22Rv1 (cell line): ENCODE measurements around the gene RPS28.

ENCODE experiments used
- H3K27ac ChIP-seq: fragments of 450-650 bp; 2 replicates; pipeline ENCODE4 v1.5.1; 2017
- CTCF ChIP-seq: fragments of 450-650 bp; IDR thresholded peaks from 2 replicates; pipeline ENCODE4 v1.5.1; 2017; ENCODE audit warnings: mild to moderate bottlenecking
- ZFX ChIP-seq: fragments of 450-650 bp; IDR thresholded peaks from 2 replicates; pipeline ENCODE4 v1.6.1; 2017; ENCODE audit warnings: antibody characterized with exemption, borderline replicate concordance

The RPS28 gene

GRCh38 chr19:8324186-8325050 lies 3.1 kb downstream of the RPS28 start:
- peak overlapping the region; percentile 85 for H3K27ac ChIP-seq
- TF ChIP-seq ZFX (no peak), CTCF (no peak)

GRCh38 chr19:8325454-8325853 lies 4.2 kb downstream of the RPS28 start:
- TF ChIP-seq CTCF (no peak), ZFX (no peak)
- no peak overlapping the region for H3K27ac ChIP-seq

- TF ChIP-seq CTCF (no peak), ZFX (no peak)
- H3K27ac ChIP-seq, result 0 out of 2 replicates have a peak overlapping the region, but pooled peaks have one; percentile 25
Measured at GRCh38 chr19:8329996-8330395, 8.7 kb downstream of the RPS28 start.

GRCh38 chr19:8331263-8331845 lies 10.1 kb downstream of the RPS28 start:
- TF ChIP-seq CTCF, result no peak
- TF ChIP-seq ZFX, result no peak
- no peak overlapping the region for H3K27ac ChIP-seq

- TF ChIP-seq CTCF (no peak), ZFX (no peak)
- H3K27ac ChIP-seq, result no peak overlapping the region
Measured at GRCh38 chr19:8332976-8333766, 11.9 kb downstream of the RPS28 start.

GRCh38 chr19:8333767-8334457 lies 12.6 kb downstream of the RPS28 start:
- no peak for TF ChIP-seq ZFX
- no peak for TF ChIP-seq CTCF
- no peak overlapping the region for H3K27ac ChIP-seq
